Measurements from ENCODE around the gene ZNF569.

Gene ZNF569

DNA sequence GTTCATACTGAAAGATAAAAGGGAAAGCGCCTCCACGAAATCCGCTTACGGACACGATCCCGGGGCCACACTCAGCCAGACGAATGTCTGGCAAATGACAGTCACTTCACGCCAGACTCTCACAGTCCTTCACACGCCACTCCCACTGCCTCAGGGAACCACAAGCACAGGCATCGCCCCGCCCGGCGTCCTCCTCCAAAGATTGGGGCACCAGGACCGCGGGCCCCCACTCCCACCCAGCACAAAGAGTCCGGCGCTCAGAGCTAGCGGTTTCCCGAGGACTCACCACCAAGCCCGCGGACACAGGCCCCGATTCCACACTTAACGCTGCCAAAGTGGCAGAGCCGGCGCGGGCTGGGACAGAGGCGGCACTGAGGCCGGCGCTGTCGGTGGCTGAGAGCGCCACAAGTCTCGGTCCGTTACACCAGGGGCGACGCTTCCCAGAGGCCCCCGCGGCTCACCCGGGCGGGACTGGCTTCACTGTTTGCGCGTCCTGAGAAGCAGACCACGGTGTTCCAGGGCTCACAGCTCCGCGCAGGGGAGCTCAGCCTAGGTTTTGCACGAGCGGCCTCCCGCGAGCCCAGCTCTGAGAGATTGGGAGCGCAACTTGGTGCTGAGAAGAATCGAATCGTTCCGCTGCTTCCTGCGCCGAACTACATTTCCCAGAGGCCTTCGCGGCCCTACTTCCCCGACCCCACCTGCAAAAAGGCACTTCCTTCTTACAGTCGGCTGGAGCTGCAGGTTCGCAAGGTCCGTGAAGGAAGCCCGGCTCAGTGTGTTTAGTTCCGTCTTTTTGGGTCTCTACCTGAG lies at the start of gene ZNF569:
Gene ZNF569, minus strand, starts transcription at position 647 of the 810 bp plus-strand sequence. CDS start 22,523 bp downstream, outside the sequence.
- DNase-seq (ENCODE audit: low spot score in 2 of 2) (peak; percentile 83 to 89), ATAC-seq (replicated peaks; ENCODE audit: extremely low read depth, poor library complexity, severe bottlenecking) (peak; percentile 68)
- Mint-ChIP-seq H3K36me3 (ENCODE audit: insufficient read depth) (peaks cover 20% of the 10 kb centered on the region), H3K4me3 (peak within 1 kb of the TSS; percentile 86), H3K27me3 (no peaks in the 10 kb centered on the region), H3K9me3 (no peaks in the 10 kb centered on the region), H3K27ac (ENCODE audit: low read depth) (peak within 1 kb of the TSS; percentile 97), H3K4me1 (peaks cover 32% of the 10 kb centered on the region)

DNA sequence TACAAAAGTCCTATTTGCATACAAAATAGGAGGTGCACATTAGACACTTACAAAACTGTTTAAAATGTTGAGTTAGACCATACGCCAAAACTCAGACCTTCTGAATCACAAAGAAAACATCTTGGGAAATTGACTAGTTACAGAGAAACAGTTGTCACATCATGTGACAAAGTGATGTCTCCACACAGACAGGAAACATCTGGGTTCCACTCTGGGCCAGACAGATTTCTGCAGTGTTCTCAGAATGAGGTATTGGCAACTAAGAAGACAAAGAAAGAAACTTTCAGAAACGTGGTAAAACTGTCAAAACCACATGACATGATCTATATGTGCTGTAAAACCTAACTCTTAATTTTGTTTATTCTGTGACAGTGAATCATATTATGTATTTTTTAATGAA lies 46.2 kb upstream of the ZNF569 start:
- DNase-seq (ENCODE audit: low spot score in 2 of 2) (no peak), ATAC-seq (replicated peaks; ENCODE audit: extremely low read depth, poor library complexity, severe bottlenecking) (peak; percentile 46)
- Mint-ChIP-seq H3K4me3 (no peak overlapping the region), H3K36me3 (ENCODE audit: insufficient read depth) (peaks cover 8% of the 10 kb centered on the region), H3K9me3 (peaks cover 11% of the 10 kb centered on the region), H3K4me1 (peaks cover 6% of the 10 kb centered on the region), H3K27ac (ENCODE audit: low read depth) (peak overlapping the region; percentile 75), H3K27me3 (no peaks in the 10 kb centered on the region)

DNA sequence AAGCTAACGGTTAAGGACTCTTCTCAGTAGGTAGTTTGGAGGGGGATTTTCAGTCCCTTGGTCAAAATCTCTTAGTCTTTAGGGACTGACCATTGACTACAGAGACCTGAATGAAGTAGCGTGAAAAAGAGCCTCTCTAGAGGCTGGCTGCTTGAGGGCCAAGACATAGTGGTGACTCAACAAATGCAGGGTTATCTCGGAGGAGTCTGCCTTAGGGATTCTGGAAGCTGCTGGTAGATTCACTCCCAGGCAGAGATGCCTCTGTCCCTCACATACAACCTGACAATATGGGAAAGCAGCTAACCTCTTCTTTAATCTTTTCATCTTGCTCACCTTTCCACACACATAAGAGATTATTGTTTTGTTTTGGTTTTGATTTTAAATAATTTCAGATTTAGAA lies 44.6 kb upstream of the ZNF569 start:
- ATAC-seq (replicated peaks; ENCODE audit: extremely low read depth, poor library complexity, severe bottlenecking), result no peak
- Mint-ChIP-seq H3K36me3 (ENCODE audit: insufficient read depth) (peaks cover 5% of the 10 kb centered on the region), H3K27me3 (no peaks in the 10 kb centered on the region), H3K4me3 (no peak overlapping the region), H3K4me1 (peaks cover 6% of the 10 kb centered on the region), H3K9me3 (peaks cover 11% of the 10 kb centered on the region), H3K27ac (ENCODE audit: low read depth) (no peak overlapping the region)
- no peak for DNase-seq (ENCODE audit: low spot score in 2 of 2)

DNA sequence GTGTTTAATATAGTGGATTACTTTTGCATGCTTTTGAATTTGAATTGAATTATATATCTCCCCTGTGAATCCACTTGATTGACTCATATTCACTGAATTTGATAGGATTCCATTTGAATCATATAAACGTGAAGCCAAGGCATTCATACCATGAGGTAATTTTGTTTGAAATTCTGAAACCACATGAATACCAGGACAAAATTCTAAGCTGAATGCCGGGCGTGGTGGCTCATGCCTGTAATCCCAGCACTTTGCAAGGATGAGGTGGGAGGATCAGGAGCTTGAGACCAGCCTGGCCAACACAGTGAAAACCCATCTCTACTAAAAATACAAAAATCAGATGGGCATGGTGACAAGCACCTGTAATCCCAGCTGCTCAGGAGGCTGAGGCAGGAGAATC lies 43.9 kb upstream of the ZNF569 start:
- Mint-ChIP-seq H3K4me1 (peaks cover 6% of the 10 kb centered on the region), H3K4me3 (no peak overlapping the region), H3K27ac (ENCODE audit: low read depth) (no peak overlapping the region), H3K27me3 (no peaks in the 10 kb centered on the region), H3K36me3 (ENCODE audit: insufficient read depth) (peaks cover 3% of the 10 kb centered on the region), H3K9me3 (peaks cover 11% of the 10 kb centered on the region)
- ATAC-seq (replicated peaks; ENCODE audit: extremely low read depth, poor library complexity, severe bottlenecking), result no peak
- no peak for DNase-seq (ENCODE audit: low spot score in 2 of 2)

DNA sequence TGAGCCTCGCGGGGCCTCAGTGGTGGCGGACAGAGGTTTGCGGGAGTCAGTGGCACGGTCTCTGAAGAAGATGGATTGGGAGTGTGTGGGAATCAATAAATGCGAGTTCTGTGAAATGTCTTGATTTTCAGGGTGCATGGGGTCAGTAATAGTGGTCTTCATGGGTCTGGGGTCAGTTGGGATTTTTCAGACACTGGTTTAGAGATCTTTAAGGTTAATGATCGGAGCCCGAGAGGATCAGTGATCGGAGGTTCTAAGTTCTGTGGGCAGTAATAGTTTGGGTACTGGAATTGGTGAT lies 39.9 kb upstream of the ZNF569 start:
- H3K9me3 Mint-ChIP-seq, result peaks cover 15% of the 10 kb centered on the region
- ATAC-seq (replicated peaks; ENCODE audit: extremely low read depth, poor library complexity, severe bottlenecking), result no peak
- H3K36me3 Mint-ChIP-seq (ENCODE audit: insufficient read depth), result no peaks in the 10 kb centered on the region
- no peak for DNase-seq (ENCODE audit: low spot score in 2 of 2)
- H3K27me3 Mint-ChIP-seq, result no peaks in the 10 kb centered on the region
- no peaks in the 10 kb centered on the region for H3K4me1 Mint-ChIP-seq
- H3K4me3 Mint-ChIP-seq, result no peak overlapping the region
- H3K27ac Mint-ChIP-seq (ENCODE audit: low read depth), result no peak overlapping the region

DNA sequence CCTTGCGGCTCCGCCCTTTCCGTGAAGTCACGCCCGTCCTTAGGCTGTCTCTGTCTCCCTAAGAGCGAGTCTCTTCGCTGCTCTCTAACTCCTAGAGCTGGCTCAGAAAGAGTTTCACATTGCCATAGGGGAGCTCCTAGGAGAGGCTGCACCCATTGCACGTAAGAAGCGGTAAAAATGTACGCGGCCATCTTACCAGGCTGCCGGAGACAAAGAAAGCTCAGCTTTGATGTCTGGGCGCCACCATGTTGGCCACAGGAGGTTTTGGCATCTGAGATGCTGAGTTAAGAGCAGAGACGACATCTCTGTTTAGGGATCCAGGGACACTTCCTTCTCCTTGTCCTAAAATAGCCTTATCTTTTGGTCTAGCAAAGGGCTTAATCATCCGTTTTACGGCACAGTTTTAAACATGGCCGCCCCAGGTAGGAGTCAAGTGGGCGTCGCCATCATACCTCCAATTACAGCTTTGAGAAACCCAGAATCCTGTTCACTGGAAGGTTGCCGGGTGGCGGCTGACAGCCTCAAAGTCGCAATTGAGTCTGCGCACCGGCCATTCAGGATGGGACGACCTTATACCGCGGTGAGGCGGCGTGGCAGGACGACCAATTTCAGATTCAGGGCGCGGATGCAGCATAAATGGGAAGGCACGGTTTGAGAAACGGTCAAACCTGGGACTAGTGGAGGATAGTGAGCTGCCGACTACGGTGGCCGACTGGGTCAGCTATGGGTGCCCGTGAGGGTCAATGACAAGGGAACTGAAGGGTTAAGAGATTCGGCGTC lies 39.3 kb upstream of the ZNF569 start, which contains the start of gene ZNF793:
Gene ZNF793, plus strand, starts transcription at position 553 of the 780 bp plus-strand sequence. CDS start 16,501 bp downstream, outside the sequence.
- peak; percentile 90 for ATAC-seq (replicated peaks; ENCODE audit: extremely low read depth, poor library complexity, severe bottlenecking)
- Mint-ChIP-seq H3K4me1 (no peaks in the 10 kb centered on the region), H3K9me3 (peaks cover 18% of the 10 kb centered on the region), H3K4me3 (no peak within 1 kb of the TSS), H3K36me3 (ENCODE audit: insufficient read depth) (no peaks in the 10 kb centered on the region), H3K27ac (ENCODE audit: low read depth) (no peak within 1 kb of the TSS), H3K27me3 (no peaks in the 10 kb centered on the region)
- DNase-seq (ENCODE audit: low spot score in 2 of 2), result peak; percentile 58 to 64

DNA sequence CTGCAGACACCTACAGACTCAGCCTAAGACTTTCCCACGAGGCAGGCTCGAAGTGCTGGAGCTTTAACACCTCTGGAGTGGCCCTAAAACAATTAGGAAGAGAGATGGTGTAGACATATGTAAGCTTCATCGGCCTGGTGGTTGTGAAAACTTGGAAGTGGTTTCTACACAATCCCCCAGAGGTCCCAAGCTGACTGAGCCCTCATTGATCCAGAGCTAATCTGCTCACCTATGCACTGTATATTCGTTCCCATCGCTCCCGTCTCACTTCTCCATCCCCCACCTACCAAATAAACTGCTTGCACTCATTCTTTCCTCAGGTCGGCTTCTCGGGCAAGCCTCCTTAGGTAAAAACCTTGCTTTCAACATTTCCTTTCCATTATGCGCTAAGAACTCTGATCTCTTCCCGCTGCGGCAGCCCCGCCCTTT lies 38.7 kb upstream of the ZNF569 start:
- Mint-ChIP-seq H3K4me3 (no peak overlapping the region), H3K27ac (ENCODE audit: low read depth) (no peak overlapping the region), H3K27me3 (no peaks in the 10 kb centered on the region), H3K9me3 (peaks cover 18% of the 10 kb centered on the region), H3K4me1 (no peaks in the 10 kb centered on the region), H3K36me3 (ENCODE audit: insufficient read depth) (no peaks in the 10 kb centered on the region)
- no peak for ATAC-seq (replicated peaks; ENCODE audit: extremely low read depth, poor library complexity, severe bottlenecking)
- DNase-seq (ENCODE audit: low spot score in 2 of 2), result no peak

DNA sequence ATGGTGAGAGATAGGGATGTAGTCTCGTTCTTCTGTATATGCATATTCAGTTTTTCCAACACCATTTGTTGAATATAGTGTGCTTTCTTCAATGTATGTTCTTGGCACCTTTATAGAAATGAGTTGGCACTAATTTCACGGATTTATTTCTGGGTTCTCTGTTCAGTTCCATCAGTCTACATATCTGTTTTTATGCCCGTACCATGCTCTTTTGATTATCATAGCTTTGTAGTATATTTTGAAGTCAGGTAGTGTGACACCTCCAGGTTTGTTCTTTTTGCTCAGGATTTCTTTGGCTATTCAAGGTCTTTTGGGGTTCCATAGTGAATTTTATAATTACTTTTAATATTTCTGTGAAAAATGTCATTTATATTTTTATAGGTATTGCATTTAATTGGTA lies 25.0 kb upstream of the ZNF569 start:
- Mint-ChIP-seq H3K4me1 (no peaks in the 10 kb centered on the region), H3K27ac (ENCODE audit: low read depth) (no peak overlapping the region), H3K9me3 (peaks cover 36% of the 10 kb centered on the region), H3K4me3 (no peak overlapping the region), H3K36me3 (ENCODE audit: insufficient read depth) (peaks cover 3% of the 10 kb centered on the region), H3K27me3 (no peaks in the 10 kb centered on the region)
- ATAC-seq (replicated peaks; ENCODE audit: extremely low read depth, poor library complexity, severe bottlenecking) (no peak), DNase-seq (ENCODE audit: low spot score in 2 of 2) (no peak)

DNA sequence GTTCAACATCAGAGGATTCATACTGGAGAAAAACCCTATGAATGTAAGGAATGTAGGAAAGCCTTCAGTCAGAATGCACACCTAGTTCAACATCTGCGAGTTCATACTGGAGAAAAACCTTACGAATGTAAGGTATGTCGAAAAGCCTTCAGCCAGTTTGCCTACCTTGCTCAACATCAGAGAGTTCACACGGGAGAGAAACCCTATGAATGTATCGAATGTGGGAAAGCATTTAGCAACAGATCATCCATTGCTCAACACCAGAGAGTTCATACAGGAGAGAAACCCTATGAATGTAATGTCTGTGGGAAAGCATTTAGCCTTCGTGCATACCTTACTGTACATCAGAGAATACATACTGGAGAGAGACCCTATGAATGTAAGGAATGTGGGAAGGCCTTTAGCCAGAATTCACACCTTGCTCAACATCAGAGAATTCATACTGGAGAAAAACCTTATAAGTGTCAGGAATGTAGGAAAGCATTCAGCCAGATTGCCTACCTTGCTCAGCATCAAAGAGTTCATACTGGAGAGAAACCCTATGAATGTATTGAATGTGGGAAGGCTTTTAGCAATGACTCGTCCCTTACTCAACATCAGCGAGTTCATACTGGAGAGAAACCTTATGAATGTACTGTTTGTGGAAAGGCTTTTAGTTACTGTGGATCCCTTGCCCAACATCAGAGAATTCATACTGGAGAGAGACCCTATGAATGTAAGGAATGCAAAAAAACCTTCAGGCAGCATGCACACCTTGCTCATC lies 17.3 kb upstream of the ZNF569 start:
- peaks cover 47% of the 10 kb centered on the region for H3K9me3 Mint-ChIP-seq
- peaks cover 28% of the 10 kb centered on the region for H3K36me3 Mint-ChIP-seq (ENCODE audit: insufficient read depth)
- no peak overlapping the region for H3K27ac Mint-ChIP-seq (ENCODE audit: low read depth)
- H3K27me3 Mint-ChIP-seq, result no peaks in the 10 kb centered on the region
- no peak for ATAC-seq (replicated peaks; ENCODE audit: extremely low read depth, poor library complexity, severe bottlenecking)
- no peak overlapping the region for H3K4me3 Mint-ChIP-seq
- H3K4me1 Mint-ChIP-seq, result no peaks in the 10 kb centered on the region
- DNase-seq (ENCODE audit: low spot score in 2 of 2), result no peak

DNA sequence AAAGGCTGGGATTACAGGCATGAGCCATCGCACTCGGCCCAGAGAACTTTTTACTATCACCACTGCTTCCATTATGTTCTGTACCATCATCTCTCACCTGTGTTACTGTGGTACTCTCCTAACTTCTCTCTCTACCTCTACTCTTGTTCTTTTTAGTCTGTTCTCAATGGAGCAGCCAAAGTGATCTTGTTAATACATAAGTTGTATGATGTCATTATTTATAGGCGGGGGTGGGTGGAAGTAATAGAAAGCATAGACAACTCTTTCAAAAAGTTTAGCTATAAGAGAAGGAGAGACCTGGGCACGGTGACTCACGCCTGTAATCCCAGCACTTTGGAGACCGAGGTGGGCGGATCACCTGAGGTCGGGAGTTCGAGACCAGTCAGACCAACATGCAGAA lies 4.9 kb upstream of the ZNF569 start:
- Mint-ChIP-seq H3K4me1 (peaks cover 24% of the 10 kb centered on the region), H3K4me3 (no peak overlapping the region), H3K27ac (ENCODE audit: low read depth) (no peak overlapping the region), H3K27me3 (no peaks in the 10 kb centered on the region), H3K9me3 (peaks cover 11% of the 10 kb centered on the region), H3K36me3 (ENCODE audit: insufficient read depth) (peaks cover 23% of the 10 kb centered on the region)
- DNase-seq (ENCODE audit: low spot score in 2 of 2), result no peak
- ATAC-seq (replicated peaks; ENCODE audit: extremely low read depth, poor library complexity, severe bottlenecking), result no peak

DNA sequence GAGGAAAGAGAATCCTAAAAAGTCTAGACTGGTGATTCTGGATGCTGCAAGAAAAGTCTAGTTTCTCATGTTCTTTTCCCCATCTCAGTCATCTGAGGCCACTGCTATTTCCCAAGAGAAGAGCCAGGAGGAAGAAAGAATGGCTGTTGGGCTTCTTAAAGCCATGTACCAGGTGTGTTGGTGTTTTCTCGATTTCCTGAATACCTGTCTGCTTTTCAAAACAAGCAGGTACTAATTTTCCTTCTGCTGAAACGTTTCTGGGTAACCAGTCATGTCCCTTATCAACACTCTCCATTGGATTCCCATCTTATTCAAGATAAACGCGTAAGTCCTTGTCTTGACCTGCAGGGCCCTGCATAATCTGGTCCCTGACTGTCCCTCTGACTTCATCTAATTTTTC lies 3.0 kb upstream of the ZNF569 start:
- ATAC-seq (replicated peaks; ENCODE audit: extremely low read depth, poor library complexity, severe bottlenecking) (no peak), DNase-seq (ENCODE audit: low spot score in 2 of 2) (no peak)
- peak overlapping the region; percentile 86 for H3K4me3 Mint-ChIP-seq
- no peaks in the 10 kb centered on the region for H3K27me3 Mint-ChIP-seq
- H3K9me3 Mint-ChIP-seq, result no peaks in the 10 kb centered on the region
- H3K4me1 Mint-ChIP-seq, result peaks cover 32% of the 10 kb centered on the region
- peaks cover 16% of the 10 kb centered on the region for H3K36me3 Mint-ChIP-seq (ENCODE audit: insufficient read depth)
- peak overlapping the region; percentile 97 for H3K27ac Mint-ChIP-seq (ENCODE audit: low read depth)

DNA sequence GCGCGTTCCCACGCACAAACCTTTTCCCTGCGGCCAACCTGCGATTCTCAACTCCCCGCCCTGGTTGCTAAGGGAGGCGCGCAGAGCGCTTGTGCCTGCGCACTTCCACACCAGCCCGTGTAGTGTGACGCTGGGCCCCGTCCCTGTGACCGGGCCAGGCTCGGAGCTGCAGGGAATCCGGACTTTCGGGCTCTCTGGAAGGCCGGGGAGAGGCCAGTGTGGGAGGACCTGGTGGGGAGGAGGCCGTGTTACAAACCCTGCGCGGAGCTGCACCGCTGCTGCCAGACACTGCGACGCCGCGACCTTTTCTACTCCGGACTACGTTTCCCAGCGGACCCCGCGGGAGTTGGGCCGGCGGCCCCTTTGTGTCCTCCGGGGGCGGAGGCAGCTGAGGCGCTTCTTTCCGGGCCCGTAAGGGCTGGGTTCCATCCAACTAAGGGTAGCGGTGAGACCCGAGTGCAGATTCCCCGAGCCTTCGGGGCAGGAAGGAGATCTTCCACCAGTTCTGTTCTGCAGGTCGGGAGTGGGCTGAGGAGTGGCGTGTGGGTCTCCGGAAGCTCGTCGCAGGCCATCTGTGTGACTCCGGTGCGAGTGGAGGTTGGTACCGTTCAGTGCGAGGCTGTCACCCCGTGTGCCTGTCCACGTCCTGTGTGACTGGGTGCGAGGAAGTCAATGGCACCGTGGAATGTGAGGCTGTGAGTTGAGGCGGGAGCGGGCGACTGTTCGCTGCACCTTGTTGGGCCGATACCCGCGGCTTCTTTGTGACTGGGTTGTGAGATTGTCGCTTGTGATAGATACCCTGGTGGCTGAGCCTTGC lies 1.9 kb upstream of the ZNF569 start, which contains the start of gene ZNF570:
Gene ZNF570, plus strand, starts transcription at position 396 of the 817 bp plus-strand sequence. CDS start 999 bp downstream, outside the sequence.
- H3K36me3 Mint-ChIP-seq (ENCODE audit: insufficient read depth), result peaks cover 21% of the 10 kb centered on the region
- H3K9me3 Mint-ChIP-seq, result no peaks in the 10 kb centered on the region
- peak; percentile 69 for ATAC-seq (replicated peaks; ENCODE audit: extremely low read depth, poor library complexity, severe bottlenecking)
- peak within 1 kb of the TSS; percentile 97 for H3K27ac Mint-ChIP-seq (ENCODE audit: low read depth)
- peak within 1 kb of the TSS; percentile 86 for H3K4me3 Mint-ChIP-seq
- DNase-seq (ENCODE audit: low spot score in 2 of 2), result peak; percentile 79 to 84
- H3K27me3 Mint-ChIP-seq, result no peaks in the 10 kb centered on the region
- peaks cover 32% of the 10 kb centered on the region for H3K4me1 Mint-ChIP-seq

Measured in central memory CD8-positive, alpha-beta T cell (primary cell).